Activated T-helper 1 cell treated with Interleukin-2 at 50 U/mL for 16 hours (primary cell): ENCODE data around the gene ELF2.
"Not testable (repeated sequence)": the region's sequence is repeated elsewhere in the genome, so short reads cannot be mapped to it uniquely, and the experiment has no call there.

Source experiments
- DNase-seq: peaks from one replicate; pipeline ENCODE4 v3.0.0-alpha.2; 2020; ENCODE audit warnings: low read depth

Gene ELF2

DNA sequence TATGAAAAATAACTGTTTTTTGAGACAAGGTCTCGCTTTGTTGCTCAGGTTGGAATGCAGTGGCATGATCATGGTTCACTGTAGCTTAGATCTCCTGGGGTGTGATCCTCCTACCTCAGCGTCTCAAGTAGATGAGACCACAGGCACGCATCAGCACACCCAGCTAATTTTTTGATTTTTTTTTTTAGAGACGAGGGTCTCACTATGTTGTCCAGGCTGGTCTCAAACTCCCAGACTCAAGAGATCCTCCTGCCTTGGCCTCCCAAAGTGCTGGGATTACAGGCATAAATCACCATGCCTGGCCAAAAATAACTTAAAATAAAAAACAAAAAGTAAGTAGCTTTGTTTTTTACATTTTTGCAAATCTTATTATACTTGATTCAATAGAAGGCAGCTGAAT lies 98.1 kb downstream of the ELF2 start:
- DNase-seq, result no peak

DNA sequence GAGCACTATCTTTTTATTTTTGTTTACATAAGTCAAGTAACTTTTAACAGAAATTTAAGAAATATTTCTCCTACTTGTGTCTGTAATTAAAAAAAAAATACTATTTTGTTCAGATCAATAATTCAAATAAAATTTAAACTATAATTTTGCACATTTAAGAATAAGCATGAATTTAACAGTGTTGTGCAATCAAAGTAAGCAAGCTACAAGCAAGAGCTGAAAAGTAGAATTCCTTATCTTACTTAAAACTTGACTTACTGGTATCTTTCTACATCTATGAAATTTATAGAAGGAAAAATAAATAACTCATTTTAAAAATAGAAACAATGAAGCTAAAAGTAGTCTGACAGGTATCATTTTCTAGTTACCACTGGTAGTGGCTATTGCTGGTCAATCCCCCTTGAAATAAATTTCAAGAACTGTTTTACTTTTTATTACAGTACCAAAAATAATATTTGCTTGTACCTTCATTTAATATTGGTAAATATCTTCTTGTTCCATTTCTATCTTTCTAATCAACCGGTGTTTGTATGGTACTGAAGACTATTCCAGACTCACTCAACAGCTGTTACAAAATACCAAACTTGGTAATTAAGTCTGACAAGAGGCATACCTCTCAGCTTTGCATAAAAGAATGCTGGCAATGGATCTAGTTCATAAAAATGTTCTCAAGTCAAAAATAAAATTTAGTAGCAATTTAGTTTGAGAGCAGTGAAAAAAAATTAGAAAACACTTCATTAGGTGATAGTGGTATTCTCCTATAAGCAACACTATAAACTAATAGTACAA lies 99.3 kb downstream of the ELF2 start:
- DNase-seq, result no peak

GRCh38 chr4:139076016-139076744 lies 100.8 kb downstream of the ELF2 start:
- no peak for DNase-seq

GRCh38 chr4:139060591-139060990 lies 116.4 kb downstream of the ELF2 start:
- DNase-seq, result no peak

DNA sequence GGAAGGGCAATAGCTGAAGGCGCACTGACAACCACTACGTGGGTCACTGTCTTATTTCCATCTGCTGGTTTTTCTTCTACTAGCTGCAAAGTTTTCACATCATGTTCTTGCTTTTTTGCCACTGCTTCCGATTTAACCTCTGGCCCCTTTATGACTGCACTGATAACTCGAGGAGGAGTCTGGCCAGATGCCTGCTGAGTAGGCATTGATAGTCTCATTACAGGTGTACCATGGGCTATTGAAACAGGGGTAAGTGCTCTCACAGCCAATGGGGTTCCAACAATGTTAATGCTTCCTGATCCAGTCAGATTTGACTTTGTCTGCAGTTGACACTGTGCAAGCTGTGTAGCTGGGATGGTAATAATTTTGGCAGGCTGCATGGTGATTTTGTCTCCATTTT lies 118.0 kb downstream of the ELF2 start:
- not testable (repeated sequence) for DNase-seq

DNA sequence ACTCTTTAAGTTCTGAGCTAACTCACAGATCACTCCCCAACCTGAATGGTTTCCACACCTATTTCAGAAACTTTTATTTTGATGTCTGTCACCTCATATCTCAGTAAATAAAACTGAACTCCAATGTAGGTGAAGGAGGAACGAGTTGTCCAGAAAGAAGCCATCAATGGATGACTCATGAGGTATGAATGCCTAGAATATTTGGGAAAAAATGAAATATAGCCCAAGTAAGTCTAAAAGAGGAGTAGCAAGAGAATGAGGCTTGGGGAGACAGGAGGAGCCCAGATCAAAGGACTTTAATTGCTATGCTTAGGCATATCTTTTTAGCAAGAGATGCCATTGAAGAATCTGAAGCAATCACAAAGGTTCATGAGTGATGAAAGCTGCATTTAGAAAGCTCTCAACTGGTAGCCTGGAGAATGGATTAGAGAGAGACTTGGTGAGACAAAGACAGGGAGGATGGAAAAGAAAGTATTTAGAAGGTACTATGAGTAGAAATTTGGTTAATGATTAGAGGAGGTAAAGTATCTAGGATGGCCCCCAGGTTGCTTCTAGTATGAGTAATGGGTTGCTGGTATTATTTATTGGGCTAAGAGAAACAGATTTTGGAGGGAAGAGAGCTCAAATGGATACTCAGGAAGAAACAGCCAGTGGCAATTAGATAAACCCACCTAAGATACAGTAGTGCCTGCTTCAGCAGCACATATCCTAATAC lies 122.1 kb downstream of the ELF2 start:
- no peak for DNase-seq

DNA sequence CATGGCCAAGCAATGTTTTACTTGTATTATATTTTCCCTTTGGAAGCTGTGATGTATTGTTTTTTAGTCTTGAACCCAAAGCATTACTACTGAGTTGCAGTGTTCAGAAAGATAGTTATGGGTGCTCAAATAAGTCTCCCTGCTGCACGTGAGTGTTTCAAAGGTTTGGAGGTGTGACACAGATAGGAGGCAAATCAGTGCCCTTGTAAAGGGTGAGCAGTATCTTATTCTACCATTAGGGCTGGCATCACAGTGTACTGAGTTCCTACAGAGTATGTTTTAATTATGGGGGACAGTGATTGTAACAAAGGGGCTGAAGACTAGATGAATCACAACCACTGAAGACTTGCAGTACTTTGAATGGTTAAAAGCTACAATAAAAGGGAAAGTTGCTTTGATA lies 123.1 kb downstream of the ELF2 start:
- DNase-seq, result no peak

DNA sequence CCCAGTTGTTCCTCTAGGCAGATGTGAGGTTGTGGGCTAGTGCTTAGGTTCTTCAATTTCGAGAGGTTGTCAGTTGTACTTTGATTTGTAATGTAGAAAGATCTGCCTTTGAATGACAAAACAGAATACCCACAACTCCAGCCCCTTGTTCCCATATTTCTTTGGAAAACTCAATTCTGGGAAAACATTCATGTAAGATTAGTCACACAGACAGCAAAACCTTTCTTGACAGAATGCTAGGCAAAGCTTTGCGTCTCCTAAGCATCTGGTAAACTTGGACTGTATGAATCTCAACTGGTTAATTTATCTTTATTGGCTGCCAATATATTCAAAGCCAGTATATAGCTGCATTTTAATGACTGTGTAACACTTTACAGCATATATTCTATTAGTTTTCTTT lies 126.6 kb downstream of the ELF2 start:
- no peak for DNase-seq

DNA sequence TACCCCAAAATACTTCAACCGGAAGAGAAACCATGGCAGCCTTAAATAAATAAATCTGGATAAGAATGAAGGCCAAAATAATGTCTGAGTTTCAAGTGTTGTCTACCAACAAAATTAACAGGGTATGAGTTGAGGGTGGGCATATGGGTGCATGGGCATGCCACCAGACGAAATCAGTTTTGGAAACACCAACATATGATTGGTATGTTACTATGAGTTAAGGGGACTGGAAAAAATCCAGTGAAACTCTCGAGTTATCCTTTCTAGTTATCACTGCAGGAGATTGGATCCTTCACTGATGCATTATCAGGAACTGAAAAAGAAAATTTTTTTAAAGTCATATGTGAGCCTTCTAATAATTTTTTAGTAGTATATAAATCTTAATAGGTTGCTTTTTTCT lies 129.0 kb downstream of the ELF2 start:
- no peak for DNase-seq

DNA sequence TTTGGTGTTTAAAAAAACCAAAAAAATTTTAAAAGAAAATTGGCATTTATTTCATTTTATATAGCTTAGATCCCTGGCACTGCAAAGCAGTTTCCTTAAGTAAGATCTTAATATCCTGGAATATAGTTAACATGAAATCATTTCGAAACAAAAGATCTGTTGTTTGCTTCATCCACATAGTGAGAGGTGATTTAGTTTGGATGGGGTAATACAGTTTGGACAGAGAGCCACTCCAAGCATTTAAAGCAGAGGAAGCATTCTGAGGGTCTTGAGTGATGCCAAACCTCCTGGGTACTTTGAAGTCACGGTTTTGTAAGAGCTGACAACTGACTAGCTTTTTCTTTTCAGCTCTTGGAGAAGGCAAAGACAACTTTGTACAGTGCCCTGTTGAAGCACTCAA lies 132.7 kb downstream of the ELF2 start:
- DNase-seq, result no peak

GRCh38 chr4:139042981-139043460 lies 134.0 kb downstream of the ELF2 start:
- DNase-seq, result no peak

- no peak for DNase-seq
Observed at GRCh38 chr4:139038874-139039443, 138.1 kb downstream of the ELF2 start.

DNA sequence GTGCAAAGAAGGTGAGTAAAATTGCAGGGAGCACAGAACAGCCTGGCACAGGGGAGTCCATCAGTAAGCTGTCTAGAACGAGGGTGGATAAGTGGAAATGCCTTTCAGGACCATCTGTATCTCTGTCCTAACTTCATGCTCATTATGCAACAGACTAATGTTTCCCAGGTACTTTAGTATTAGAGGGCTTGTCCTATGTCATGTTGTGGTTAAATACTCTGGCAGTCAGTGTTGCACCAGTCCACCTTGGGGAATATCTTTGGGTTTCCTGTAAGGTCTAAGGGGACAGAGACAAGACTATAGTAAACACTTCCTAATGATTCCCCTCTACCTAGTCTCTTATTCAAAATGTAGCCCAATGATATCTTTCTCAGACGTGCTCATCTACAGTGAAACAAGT lies 140.1 kb downstream of the ELF2 start:
- no peak for DNase-seq

DNA sequence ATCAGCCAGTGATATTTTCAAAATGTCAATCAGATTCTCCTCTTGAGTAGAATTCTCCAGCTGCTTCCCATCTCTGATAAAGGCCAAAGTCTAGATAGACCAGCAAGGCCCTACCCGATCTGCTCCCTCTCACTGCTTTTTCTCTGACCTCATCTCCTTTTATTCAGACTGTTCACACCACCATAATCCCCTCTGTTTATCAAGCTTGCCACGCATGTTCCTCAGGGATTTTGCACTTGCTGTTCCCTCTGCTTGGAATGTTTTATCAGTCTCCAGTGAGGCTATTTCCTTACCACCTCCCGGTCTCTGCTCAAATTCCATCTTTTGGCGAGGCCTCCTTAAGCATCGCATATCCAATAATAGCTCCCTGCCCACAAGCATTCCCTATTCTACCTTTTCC lies 141.4 kb downstream of the ELF2 start:
- no peak for DNase-seq

GRCh38 chr4:139030614-139031235 lies 146.3 kb downstream of the ELF2 start:
- peak; percentile 52 for DNase-seq

GRCh38 chr4:139029866-139030363 lies 147.1 kb downstream of the ELF2 start:
- not testable (repeated sequence) for DNase-seq

DNA sequence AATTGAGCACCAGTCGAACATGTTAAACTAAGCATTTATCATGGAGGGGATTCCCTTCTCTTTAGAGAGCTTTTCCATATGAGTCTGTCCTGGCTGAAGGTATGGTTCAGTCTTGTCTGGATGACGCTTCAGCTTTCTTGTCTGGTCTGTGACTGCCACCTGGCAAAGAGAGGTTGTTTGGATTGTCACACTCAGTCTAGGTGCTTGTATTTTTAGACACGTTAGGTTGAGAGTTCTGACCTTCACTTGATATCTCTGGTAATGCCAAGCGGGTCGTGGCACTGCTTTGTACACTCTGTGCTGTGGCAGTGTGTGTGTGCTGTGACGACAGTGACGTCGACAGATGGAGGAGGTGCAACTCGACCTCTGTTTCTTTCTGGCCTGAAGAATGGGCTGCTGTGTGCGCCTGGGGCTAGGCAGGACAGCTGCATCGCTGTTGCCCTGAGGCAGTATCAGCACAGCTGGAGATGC lies 148.8 kb downstream of the ELF2 start:
- no peak for DNase-seq

GRCh38 chr4:139027776-139028175 lies 149.2 kb downstream of the ELF2 start:
- DNase-seq, result no peak

DNA sequence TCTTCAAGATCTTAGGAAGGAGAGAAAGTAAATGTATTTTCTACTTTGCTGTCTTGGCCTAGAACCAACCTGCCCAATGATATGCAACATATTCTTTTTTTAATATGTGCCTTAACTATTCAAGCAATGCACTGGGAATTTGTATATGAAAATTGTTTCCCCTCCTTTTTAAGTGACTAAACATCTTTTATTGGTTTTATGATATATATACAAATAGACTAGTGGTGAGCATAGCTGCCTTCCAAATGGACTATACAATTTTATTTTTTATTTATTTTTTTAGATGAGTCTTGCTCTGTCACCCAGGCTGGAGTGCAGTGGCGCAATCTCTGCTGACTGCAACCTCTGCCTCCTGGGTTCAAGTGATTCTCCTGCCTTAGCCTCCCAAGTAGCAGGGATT lies 151.2 kb downstream of the ELF2 start:
- no peak for DNase-seq

DNA sequence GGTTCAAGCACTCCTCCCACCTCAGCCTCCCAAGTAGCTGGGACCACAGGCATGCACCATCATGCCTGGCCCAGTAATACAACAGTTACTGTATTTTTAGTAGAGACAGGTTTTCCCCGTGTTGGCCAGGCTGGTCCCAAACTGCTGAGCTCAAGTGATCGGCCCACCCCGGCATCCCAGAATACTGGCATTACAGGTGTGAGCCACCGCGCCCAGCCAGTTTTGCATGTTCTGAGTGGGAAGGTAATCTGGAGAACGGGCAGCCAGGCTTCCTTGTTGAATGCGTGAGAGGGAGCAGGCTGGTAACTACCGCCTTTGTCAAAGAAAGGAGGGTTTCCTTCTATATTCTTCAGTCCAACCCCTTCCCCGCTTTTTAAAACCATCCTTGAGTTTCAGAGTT lies 152.3 kb downstream of the ELF2 start:
- no peak for DNase-seq

- DNase-seq, result no peak
Observed at GRCh38 chr4:139022835-139023234, 154.2 kb downstream of the ELF2 start.

DNA sequence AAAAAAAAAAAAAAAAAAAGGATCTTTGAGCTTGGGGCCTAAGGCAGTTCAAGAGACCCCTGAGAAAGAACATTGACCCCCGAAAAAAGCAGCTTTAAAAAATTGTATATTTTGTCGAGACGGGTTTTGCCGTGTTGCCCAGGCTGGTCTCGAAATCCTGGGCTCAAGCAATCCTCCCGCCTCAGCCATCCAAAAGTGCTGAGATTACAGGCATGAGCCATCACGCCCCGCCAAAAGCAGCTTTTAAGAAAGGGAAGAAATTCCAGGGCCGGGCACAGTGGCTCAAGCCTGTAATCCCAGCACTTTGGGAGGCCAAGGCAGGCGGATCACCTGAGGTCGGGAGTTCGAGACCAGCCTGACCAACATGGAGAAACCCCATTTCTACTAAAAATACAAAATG lies 155.9 kb downstream of the ELF2 start:
- not testable (repeated sequence) for DNase-seq
